ELF-1 (cell line): ENCODE data around the gene EPPIN.

ENCODE experiments used
- DNase-seq: peaks from one replicate; pipeline ENCODE4 v3.0.0-alpha.2; 2016; ENCODE audit warnings: low read depth, low spot score

Gene EPPIN

GRCh38 chr20:45538209-45538799, 8.9 kb downstream of the EPPIN start:
- DNase-seq = peak; percentile 60

DNA sequence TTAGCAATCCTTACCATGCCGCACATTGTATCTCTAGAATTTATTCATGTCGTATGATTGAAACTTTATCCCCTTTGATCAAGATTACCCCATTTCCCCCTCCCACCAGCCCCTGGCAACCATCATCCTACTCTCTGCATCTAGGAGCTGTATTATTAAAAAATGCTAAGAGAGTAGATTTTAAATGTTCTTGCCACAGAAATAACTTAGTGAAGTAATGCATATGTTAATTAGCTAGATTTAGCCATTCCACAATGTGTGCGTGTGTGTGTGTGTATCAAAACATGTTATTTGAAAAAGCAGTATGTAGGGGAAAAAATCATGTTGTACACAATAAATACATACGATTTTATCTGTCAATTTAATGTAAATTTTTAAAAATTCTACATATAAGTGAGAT, 19.9 kb downstream of the EPPIN start:
- DNase-seq = no peak

DNA sequence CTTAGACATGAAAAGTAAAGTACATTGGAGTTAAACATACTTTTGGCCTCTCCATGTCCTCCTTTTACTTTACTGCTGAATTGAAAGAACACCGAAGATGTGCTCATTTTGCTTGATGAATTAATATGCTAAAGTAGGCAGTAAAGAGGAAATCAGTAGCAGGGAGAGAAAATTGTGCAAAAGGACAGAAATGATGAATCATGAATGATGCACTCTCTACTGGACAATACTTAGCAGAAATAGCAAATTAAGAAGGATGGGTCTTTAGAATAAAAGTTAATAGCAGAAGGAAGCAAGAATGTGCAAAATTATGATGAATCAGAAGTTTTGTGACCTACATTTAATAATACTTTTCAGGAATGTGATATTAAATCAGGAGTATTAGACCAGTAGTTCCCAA, 23.4 kb downstream of the EPPIN start:
- no peak for DNase-seq

GRCh38 chr20:45518282-45518681, 28.9 kb downstream of the EPPIN start:
- no peak for DNase-seq

DNA sequence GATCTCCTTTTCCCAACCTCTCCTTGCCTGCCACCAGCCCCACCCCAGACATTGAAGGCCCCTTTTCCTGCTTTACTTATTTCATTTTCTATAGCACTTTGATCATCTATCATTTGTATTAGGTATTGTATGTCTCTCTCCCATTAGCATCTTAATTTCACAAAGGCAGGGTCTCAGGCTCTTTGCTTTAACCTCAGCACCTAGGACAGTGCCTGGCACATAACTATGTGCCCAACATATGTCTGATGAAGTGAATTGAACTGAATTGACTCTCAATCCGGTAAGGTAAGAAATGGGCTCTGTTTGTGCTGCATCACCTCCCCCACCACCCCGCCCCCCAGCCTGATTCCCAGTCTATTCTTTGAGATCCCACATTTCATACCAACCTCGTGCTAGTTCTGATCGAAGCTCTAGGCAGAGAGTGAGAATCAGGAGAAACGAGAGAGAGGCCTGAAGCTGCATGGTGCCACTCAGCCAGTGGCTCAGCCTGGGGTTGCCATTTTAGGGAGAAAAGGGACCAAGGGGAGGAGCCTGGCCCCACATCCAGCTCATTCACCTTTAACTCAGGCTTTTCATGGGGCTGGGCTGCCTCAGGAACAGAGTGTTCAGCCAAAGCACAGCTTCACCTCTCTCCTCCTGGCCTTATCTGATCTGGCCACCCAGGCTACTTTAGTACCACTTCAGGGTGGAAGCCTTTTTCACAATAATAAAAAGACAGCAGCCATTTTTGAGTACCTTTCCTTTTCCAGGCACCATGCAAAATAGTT, 31.9 kb downstream of the EPPIN start, which contains the start of gene SPINT3:
Gene SPINT3, minus strand, starts transcription at position 476 of the 767 bp plus-strand sequence. Its CDS starts 14 bp downstream, at position 462.
- DNase-seq = no peak

DNA sequence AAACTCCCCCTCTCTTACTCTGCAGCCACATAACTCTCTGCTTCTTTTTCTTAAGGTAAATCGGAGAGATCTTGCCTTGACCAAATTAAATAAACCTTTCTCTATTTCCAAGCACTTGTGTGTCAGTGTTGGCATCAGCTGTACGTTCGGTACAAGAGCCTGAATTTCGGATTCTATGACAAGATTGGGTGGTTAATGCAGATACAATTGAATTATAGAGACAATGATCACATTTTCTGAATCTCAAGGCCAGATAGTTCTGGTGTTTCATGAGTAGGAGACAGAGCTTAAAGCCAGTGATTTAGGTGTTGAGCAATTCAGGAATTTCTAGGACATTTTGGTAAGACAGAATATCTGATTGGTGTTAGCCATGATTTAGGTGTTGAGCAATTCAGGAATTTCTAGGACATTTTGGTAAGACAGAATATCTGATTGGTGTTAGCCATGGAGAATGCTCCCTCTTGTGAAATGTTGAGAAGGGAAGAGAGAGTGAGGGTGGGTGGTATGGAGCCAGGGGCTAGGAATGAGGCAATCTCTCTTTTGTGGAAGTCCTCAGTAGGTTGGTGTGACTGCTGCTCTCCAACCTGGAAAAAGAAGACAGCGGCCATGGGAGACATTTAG, 36.8 kb downstream of the EPPIN start:
- no peak for DNase-seq

GRCh38 chr20:45509091-45509490, 38.1 kb downstream of the EPPIN start:
- no peak for DNase-seq

GRCh38 chr20:45508068-45508886, 38.9 kb downstream of the EPPIN start:
- no peak for DNase-seq

DNA sequence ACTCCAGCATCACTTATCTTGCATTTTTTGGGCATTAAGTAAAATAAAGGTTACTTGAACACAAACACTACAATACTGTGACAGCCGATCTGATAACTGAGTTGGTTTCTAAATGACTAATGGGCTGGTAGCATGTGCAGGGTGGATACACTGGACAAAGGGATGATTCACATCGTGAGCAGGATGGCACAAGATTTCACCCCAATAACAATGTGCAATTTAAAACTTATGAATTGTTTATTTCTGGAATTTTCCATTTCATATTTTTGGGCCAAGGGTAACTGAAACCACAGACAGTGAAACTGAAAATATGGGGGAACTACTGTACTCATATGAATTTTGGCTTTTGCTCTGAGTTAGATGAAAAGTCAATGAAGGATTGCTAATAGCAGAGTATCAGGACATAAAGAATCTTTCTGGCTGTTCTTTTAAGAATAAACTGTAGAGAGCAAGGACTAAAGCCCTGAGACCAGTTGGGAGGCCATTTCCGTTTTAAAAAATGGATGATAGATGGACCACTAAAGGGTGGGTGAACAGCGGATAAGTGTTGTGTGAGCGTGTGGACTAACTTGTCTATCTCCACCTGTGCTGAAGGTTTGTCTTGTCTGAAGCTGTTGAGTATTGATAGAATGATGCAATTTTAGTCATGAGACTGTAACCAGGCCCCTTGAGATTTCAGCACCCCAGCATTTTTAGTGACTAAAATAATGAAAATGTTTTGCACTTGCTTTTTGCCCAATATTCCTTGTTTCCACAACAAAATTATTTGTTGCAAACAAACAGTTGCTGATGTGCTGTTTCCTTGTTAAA, 40.0 kb downstream of the EPPIN start:
- no peak for DNase-seq

GRCh38 chr20:45506398-45506797, 40.8 kb downstream of the EPPIN start:
- DNase-seq = no peak

DNA sequence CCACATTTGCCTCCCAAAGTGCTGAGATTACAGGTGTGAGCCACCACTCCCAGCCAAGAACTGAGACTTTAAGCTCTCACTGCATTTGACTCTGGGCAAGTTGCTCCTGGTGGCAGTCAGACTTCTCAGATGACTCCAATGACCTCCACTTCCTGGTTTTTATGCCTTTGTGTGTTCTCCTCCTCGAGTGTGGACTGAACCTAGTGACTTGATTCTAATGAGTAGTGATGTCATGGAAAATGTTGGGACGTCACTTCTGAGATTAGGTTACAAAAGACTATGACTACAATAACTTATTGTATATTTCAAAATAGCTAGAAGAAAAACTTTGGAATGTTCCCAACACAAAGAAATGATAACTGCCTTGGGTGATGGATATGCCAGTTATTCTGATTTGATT, 43.8 kb downstream of the EPPIN start:
- DNase-seq = no peak

DNA sequence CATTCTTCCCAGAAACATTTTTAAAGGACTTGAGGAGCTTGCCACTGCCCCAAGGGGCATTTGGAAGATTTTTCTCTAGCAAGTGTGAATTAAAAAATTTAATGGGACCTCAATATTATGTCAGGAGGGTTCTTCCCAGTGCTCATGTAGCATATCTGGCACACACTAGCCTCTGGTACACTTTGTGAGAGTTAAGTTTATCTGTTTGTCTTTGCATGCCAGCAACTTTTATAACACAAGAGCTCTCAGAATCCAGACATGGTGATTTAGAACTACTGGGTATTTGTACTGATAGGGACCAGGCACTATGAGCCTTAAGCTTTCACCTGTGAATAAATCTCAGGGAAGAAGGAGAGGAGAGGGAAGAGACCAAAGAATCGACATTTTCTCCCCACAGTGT, 44.6 kb downstream of the EPPIN start:
- no peak for DNase-seq

DNA sequence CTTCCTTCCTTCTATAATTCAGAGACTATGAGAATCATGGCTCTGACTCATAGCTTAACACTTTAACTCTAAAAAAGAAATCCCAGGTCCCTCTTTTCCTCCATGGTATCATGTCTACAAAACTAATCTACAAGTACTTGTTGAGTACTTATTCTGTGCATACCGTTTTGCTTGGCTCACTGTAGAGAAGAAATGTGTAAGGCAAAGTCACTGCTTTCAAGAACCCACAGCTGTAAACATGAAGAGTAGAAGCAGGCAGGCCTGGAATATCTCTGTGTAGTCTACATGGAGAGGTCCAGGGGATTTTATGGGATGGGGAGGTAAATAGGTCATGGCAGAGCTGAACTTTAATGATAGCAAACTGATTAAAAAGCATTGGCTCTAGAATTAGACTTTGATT, 45.6 kb downstream of the EPPIN start:
- DNase-seq = no peak

DNA sequence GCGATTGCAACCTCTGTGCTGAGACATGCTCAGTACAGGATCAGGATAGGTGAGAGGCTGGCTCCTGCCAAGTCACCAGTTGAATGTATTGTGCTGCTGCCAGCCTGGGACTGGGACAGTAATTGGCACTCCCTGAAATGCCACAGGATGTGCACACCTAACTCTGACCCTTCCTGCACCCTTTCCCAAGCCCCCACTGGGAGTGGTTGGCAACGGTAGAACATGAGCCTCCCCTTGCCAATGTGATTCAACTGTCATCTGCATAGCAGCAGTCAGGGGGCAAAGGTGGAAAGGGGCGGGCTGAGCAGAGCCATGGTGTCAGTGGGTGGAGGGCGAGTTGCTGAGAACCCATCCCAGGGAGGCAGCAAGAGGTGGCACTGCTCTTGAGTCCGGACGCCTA, 47.2 kb downstream of the EPPIN start:
- no peak for DNase-seq

DNA sequence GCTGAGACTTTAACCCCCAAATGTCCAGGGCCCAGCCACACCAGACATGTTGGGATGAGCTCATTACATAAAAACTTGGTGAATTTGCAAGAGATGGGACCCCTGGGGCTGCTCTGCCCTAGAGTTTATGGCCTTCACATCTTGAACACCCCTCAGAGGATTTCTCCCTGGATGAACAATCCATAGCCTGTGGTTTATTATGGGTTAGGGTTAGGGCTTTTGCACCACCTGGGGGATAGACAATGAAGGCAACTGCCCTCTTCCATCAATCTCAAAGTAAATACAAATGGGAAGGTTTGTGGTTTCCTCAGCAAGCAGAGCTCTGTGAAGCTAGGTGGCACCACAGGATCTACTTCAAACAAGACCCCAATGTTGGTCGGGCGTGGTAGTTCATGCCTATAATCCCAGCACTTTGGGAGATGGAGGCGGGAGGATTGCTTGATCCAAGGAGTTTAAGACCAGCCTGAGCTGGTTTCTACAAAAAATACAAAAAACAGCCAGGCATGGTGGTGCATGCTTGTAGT, 49.2 kb downstream of the EPPIN start:
- DNase-seq = peak; percentile 53

GRCh38 chr20:45496166-45496565, 51.0 kb downstream of the EPPIN start:
- no peak for DNase-seq

DNA sequence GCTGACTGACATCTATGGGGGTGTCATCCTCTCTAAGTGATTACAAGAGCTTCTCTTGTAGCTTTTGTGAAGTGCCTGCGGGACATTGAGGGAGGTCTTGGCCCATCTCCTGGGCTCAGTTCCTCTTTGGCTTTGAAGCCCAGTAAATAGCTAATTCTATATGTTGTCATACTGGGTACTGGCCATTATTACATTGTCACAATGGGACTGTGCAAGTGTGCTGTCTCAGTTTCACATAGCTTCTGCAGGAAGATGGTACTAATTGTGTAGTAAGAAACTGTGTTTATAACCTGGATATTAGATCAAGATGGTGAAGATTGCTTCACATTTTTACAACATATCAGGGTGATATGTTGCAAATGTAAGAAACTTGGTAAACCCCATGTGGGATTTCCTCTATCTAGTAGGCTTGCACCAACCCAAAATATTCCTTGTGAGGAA, 51.7 kb downstream of the EPPIN start:
- DNase-seq = no peak
